ENCODE results near the gene CACNB4.
"Not testable (repeated sequence)": the region's sequence is repeated elsewhere in the genome, so short reads cannot be mapped to it uniquely, and the experiment has no call there.

- TF ChIP-seq POLR2AphosphoS5, CTCF (IDR thresholded peaks at IDR 0.05): not testable (repeated sequence)
These were observed 8.3 kb upstream of the CACNB4 start for GRCh38 chr2:152107140-152107539.

Data from breast epithelium (tissue), 3 donors.